ENCODE data around the gene IWS1. TPM values are rescaled to one million over a fixed set of nuclear protein-coding genes. Genes with fewer than 3 reads are reported as not detected.

IWS1 gene
- total RNA-seq, 1 experiment from 2014 or later: 46.6 TPM

DNA sequence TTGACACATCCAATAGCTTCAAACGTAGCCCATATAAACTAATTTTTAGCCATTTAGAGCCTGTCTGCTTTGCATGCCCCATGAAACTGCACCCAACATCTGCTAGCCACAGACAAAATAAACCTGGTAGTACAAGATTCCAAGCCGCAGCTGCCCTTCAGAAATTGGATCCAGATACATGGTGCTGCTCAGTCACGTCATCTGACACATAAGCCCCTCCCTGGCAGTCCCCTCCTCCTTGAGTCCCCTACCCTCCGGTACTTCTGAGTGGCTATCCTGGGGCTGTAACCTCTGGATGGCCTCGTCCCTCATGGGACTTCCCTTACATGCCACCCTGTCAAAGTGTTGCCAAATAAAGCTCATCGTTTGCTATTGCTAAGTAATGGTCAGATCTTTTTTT lies 74.3 kb downstream of the IWS1 start:
- no peaks in the 10 kb centered on the region for H4K20me1 ChIP-seq (ENCODE audit: insufficient read depth)
- ChIA-PET CTCF (no interaction called here), POLR2A (no interaction called here), RAD21 (ENCODE audit: low non-redundant PET in 1 of 2, low total read pairs in 2 of 2, uncharacterized antibody in 2 of 2, unreplicated experiment in 2 of 2) (no interaction called here)
- no TSS peak for BruUV-seq (replicated peaks)
- H3K9me2 ChIP-seq (ENCODE audit: insufficient read depth): no peaks in the 10 kb centered on the region
- H3K4me2 ChIP-seq (ENCODE audit: low read length): no peak overlapping the region
- intact Hi-C loops (cut with micrococcal nuclease): no loop called here
- no peaks in the 10 kb centered on the region for H3K36me3 ChIP-seq (ENCODE audit: control insufficient read depth in 1 of 2, insufficient read depth in 2 of 2, low read length in 2 of 2)
- TF ChIP-seq JUND (IDR thresholded peaks at IDR 0.05): no peak
- no peak for TF ChIP-seq EZH2 (IDR thresholded peaks at IDR 0.05)
- TF ChIP-seq, protein P1, sequence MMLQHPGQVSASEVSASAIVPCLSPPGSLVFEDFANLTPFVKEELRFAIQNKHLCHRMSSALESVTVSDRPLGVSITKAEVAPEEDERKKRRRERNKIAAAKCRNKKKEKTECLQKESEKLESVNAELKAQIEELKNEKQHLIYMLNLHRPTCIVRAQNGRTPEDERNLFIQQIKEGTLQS (IDR thresholded peaks at IDR 0.05): no peak
- no peak for TF ChIP-seq EZH2phosphoT487 (IDR thresholded peaks at IDR 0.05; ENCODE audit: borderline replicate concordance)
- TF ChIP-seq, protein P2, sequence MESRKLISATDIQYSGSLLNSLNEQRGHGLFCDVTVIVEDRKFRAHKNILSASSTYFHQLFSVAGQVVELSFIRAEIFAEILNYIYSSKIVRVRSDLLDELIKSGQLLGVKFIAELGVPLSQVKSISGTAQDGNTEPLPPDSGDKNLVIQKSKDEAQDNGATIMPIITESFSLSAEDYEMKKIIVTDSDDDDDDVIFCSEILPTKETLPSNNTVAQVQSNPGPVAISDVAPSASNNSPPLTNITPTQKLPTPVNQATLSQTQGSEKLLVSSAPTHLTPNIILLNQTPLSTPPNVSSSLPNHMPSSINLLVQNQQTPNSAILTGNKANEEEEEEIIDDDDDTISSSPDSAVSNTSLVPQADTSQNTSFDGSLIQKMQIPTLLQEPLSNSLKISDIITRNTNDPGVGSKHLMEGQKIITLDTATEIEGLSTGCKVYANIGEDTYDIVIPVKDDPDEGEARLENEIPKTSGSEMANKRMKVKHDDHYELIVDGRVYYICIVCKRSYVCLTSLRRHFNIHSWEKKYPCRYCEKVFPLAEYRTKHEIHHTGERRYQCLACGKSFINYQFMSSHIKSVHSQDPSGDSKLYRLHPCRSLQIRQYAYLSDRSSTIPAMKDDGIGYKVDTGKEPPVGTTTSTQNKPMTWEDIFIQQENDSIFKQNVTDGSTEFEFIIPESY (IDR thresholded peaks at IDR 0.05; ENCODE audit: extremely low read depth, insufficient replicate concordance, low read length): no peak
- H3K27me3 ChIP-seq (ENCODE audit: insufficient read depth, low read length): no peaks in the 10 kb centered on the region
- peaks cover 17 to 25% of the 10 kb centered on the region in 2 experiments for H3K4me1 ChIP-seq (ENCODE audit: control insufficient read depth in 1 of 2, insufficient read depth in 2 of 2, low read length in 2 of 2)
- H3K9ac ChIP-seq (ENCODE audit: low read length): no peak overlapping the region
- no peak for DNase-seq (ENCODE audit: low read depth, low spot score)
- H3K79me2 ChIP-seq (ENCODE audit: insufficient read depth, low read length): no peaks in the 10 kb centered on the region
- no peak for ATAC-seq
- H2AFZ ChIP-seq (ENCODE audit: low read depth, low read length, poor library complexity, severe bottlenecking): no peak overlapping the region
- H3K9me3 ChIP-seq (ENCODE audit: control insufficient read depth in 1 of 2, insufficient read depth in 1 of 2, low read depth in 1 of 2, low read length in 2 of 2): no peaks in the 10 kb centered on the region
- H3K4me3 ChIP-seq (replicated peaks in 1 of 2; ENCODE audit: low read depth in 1 of 2, low read length in 2 of 2): no peak overlapping the region
- H3K27ac ChIP-seq (ENCODE audit: low read depth, low read length): no peak overlapping the region

DNA sequence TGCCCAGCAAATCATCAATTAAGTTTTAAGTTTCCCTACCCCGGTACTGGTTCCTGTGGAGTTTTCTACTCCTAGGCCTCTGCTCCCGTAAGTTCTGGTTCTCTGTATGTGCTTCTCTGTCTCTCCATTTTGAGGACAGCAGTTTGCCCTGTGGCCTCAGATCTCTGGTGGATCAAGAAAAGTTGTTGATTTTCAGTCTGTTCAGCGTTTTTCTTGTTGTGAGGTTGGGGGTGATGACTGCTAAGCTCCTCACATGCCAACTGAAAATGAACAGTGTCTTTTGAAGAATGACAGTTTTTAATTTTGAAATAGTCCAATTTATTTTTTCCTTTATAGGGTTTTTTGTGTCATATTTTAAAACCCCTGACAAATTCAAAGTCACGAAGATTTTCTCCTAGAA lies 76.4 kb downstream of the IWS1 start:
- Histone ChIP-seq H3K79me2 (ENCODE audit: insufficient read depth, low read length) (no peaks in the 10 kb centered on the region), H3K4me1 (ENCODE audit: control insufficient read depth in 1 of 2, insufficient read depth in 2 of 2, low read length in 2 of 2) (peaks cover 6 to 11% of the 10 kb centered on the region in 2 experiments), H4K20me1 (ENCODE audit: insufficient read depth) (no peaks in the 10 kb centered on the region), H3K9ac (ENCODE audit: low read length) (no peak overlapping the region), H3K4me2 (ENCODE audit: low read length) (no peak overlapping the region), H3K4me3 (replicated peaks in 1 of 2; ENCODE audit: low read depth in 1 of 2, low read length in 2 of 2) (no peak overlapping the region), H2AFZ (ENCODE audit: low read depth, low read length, poor library complexity, severe bottlenecking) (no peak overlapping the region), H3K27me3 (ENCODE audit: insufficient read depth, low read length) (no peaks in the 10 kb centered on the region), H3K9me2 (ENCODE audit: insufficient read depth) (no peaks in the 10 kb centered on the region), H3K9me3 (ENCODE audit: control insufficient read depth in 1 of 2, insufficient read depth in 1 of 2, low read depth in 1 of 2, low read length in 2 of 2) (no peaks in the 10 kb centered on the region), H3K36me3 (ENCODE audit: control insufficient read depth in 1 of 2, insufficient read depth in 2 of 2, low read length in 2 of 2) (no peaks in the 10 kb centered on the region), H3K27ac (ENCODE audit: low read depth, low read length) (no peak overlapping the region)
- POLR2A ChIA-PET: no interaction called here
- BruUV-seq (replicated peaks): no TSS peak
- ATAC-seq (no peak), DNase-seq (ENCODE audit: low read depth, low spot score) (no peak)
- intact Hi-C loops (cut with micrococcal nuclease): no loop called here
- CTCF ChIA-PET: no interaction called here
- RAD21 ChIA-PET (ENCODE audit: low non-redundant PET in 1 of 2, low total read pairs in 2 of 2, uncharacterized antibody in 2 of 2, unreplicated experiment in 2 of 2): no interaction called here
- TF ChIP-seq, protein P1 (IDR thresholded peaks at IDR 0.05): no peak
- TF ChIP-seq TCF7L2 (IDR thresholded peaks at IDR 0.05; ENCODE audit: borderline replicate concordance, extremely low read depth, insufficient read depth, insufficient read length): no peak
- TF ChIP-seq SIN3A (IDR thresholded peaks at IDR 0.05; ENCODE audit: low read depth): no peak
- no peak for TF ChIP-seq SRF (IDR thresholded peaks at IDR 0.05; ENCODE audit: low read depth)
- TF ChIP-seq SP1 (IDR thresholded peaks at IDR 0.05; ENCODE audit: low read depth): no peak
- no peak for TF ChIP-seq YY1 (IDR thresholded peaks at IDR 0.05; ENCODE audit: extremely low read depth, insufficient replicate concordance, low read depth, low read length)
- no peak for TF ChIP-seq CBX3 (IDR thresholded peaks at IDR 0.05; ENCODE audit: low read depth)
- TF ChIP-seq, protein P3, sequence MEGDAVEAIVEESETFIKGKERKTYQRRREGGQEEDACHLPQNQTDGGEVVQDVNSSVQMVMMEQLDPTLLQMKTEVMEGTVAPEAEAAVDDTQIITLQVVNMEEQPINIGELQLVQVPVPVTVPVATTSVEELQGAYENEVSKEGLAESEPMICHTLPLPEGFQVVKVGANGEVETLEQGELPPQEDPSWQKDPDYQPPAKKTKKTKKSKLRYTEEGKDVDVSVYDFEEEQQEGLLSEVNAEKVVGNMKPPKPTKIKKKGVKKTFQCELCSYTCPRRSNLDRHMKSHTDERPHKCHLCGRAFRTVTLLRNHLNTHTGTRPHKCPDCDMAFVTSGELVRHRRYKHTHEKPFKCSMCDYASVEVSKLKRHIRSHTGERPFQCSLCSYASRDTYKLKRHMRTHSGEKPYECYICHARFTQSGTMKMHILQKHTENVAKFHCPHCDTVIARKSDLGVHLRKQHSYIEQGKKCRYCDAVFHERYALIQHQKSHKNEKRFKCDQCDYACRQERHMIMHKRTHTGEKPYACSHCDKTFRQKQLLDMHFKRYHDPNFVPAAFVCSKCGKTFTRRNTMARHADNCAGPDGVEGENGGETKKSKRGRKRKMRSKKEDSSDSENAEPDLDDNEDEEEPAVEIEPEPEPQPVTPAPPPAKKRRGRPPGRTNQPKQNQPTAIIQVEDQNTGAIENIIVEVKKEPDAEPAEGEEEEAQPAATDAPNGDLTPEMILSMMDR (IDR thresholded peaks at IDR 0.05 in 2 of 3, conservative IDR thresholded peaks at IDR 0.05 in 1 of 3; ENCODE audit: borderline replicate concordance in 1 of 3, insufficient read depth in 1 of 3, low read depth in 2 of 3, low read length in 2 of 3): no peak
- TF ChIP-seq RAD21 (IDR thresholded peaks at IDR 0.05; ENCODE audit: low read depth): no peak
- no peak for TF ChIP-seq ELF1 (IDR thresholded peaks at IDR 0.05; ENCODE audit: borderline replicate concordance, low read depth)
- TF ChIP-seq, protein P4, sequence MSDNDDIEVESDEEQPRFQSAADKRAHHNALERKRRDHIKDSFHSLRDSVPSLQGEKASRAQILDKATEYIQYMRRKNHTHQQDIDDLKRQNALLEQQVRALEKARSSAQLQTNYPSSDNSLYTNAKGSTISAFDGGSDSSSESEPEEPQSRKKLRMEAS (IDR thresholded peaks at IDR 0.05): no peak
- no peak for TF ChIP-seq CEBPB (IDR thresholded peaks at IDR 0.05; ENCODE audit: low read depth)

All from HCT116 (cell line).